DND-41 (cell line): Measurements from ENCODE around the gene NRDE2.

Source experiments
- EZH2 ChIP-seq: IDR thresholded peaks from 3 replicates; pipeline ENCODE4 v1.6.1; 2012; ENCODE audit warnings: borderline replicate concordance, low read depth, mild to moderate bottlenecking, moderate library complexity, low read length, inconsistent platforms; ENCODE audit not compliant: severe bottlenecking
- TF ChIP-seq, protein P1 (sequence below): IDR thresholded peaks from 2 replicates; pipeline ENCODE4 v1.5.1; 2012; ENCODE audit warnings: borderline replicate concordance, low read length, moderate library complexity, mild to moderate bottlenecking; ENCODE audit not compliant: poor library complexity, severe bottlenecking; ENCODE audit errors: extremely low read depth

DNA sequence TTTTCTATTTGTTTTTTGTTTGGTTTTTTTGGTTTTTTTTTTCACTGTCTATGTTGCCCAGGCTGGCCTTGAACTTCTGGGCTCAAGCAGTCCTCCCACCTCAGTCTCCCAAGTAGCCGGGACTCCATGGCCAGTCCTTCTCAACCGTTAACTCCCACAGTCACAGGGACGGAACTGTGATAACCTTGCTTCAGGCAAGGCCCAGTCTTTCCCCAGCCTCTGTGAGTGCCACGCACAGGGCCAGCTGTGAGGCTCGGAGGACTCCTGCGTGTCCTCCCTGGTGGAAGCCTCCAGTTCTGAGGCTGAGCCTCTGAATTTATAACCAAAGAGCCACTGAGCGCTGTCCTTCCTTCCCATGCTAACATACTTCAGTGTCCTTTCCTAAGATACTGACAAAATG lies 51.6 kb downstream of the NRDE2 start:
- no peak for TF ChIP-seq EZH2
- TF ChIP-seq, protein P1, sequence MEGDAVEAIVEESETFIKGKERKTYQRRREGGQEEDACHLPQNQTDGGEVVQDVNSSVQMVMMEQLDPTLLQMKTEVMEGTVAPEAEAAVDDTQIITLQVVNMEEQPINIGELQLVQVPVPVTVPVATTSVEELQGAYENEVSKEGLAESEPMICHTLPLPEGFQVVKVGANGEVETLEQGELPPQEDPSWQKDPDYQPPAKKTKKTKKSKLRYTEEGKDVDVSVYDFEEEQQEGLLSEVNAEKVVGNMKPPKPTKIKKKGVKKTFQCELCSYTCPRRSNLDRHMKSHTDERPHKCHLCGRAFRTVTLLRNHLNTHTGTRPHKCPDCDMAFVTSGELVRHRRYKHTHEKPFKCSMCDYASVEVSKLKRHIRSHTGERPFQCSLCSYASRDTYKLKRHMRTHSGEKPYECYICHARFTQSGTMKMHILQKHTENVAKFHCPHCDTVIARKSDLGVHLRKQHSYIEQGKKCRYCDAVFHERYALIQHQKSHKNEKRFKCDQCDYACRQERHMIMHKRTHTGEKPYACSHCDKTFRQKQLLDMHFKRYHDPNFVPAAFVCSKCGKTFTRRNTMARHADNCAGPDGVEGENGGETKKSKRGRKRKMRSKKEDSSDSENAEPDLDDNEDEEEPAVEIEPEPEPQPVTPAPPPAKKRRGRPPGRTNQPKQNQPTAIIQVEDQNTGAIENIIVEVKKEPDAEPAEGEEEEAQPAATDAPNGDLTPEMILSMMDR: no peak
